Right forelimb (tissue), 1 donor: ENCODE measurements around the gene SARM1.
"Not testable (repeated sequence)": the region's sequence is repeated elsewhere in the genome, so short reads cannot be mapped to it uniquely, and the experiment has no call there.

ENCODE experiments used
- DNase-seq: peaks from one replicate; pipeline ENCODE4 v3.0.0-alpha.2; 2018

SARM1 gene

GRCh38 chr17:28371245-28372202 is at the start of gene SARM1:
Gene SARM1, plus strand, starts transcription at chr17:28371694. Its CDS starts 339 bp downstream, at chr17:28372033.
- peak; percentile 85 for DNase-seq

- DNase-seq, result no peak
These were observed 47.2 kb upstream of the SARM1 start for GRCh38 chr17:28324267-28324745.

DNA sequence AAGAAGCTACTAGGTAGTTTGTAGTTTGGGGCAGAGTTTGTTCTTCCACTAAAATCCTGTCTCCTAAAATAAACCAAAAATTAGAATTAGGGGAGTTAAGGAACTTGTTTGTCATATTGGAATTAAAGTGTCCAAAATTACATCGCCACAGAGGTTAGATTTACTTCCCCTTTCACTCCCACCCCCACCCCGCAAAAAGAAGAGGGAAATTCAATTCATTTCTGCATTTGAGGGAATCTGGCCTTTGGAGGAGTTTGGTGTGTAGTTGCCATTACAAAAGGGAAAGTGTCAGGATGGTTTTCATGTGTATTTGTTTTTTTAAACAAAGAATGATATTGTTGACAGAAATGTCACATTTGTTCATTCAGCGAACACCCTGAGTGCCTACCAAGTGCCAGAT is 46.7 kb upstream of the SARM1 start:
- no peak for DNase-seq

- DNase-seq, result no peak
These were observed 46.3 kb upstream of the SARM1 start for GRCh38 chr17:28325211-28325610.

- no peak for DNase-seq
These were observed 45.4 kb upstream of the SARM1 start for GRCh38 chr17:28326114-28326513.

DNA sequence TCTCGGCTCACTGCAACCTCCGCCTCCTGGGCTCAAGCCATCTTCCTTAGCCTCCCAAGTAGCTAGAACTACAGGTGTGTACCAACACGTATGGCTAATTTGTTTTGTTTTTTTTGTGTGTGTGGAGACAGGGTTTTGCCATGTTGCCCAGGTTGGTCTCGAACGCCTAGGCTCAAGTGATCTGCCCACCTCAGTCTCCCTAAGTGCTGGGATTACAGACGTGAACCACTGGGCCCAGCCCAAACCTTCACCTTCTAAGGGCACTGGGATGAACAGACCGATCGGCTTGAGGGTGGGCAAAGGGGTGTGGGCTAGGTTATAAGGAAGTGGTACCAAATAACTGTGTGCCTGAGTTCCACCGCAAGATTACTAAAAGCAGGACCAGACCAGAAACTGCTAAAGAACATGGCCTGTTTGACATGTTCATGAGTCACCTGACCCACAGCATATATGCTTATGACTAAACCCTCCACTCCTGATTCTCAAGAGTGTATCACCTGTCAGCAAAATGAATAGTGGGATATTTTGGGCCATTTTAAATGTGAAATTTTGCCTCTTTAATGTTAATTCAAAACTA is 44.4 kb upstream of the SARM1 start:
- DNase-seq, result no peak

DNA sequence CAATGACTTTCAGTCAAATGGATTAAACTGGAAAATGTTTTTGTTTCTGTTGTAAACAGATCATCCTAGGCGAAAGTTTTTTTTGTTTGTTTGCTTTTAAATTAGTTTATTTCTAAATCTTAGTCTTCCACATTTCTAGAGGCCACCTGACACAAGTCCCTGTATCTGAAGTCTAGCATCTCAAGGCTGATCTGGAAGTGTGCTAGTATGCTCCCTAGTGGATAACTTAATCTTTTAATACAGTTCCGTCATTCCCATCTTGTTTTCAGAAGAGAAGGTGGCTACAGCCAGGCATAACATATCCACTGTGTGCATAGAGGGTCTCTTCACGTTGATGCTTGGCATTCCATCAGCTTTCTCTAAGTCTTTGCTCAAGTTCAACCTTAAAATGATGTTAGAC is 43.8 kb upstream of the SARM1 start:
- no peak for DNase-seq

- DNase-seq, result no peak
These were observed 43.2 kb upstream of the SARM1 start for GRCh38 chr17:28328325-28328724.

- no peak for DNase-seq
These were observed 40.8 kb upstream of the SARM1 start for GRCh38 chr17:28330671-28331070.

- no peak for DNase-seq
These were observed 39.5 kb upstream of the SARM1 start for GRCh38 chr17:28331891-28332420.

DNA sequence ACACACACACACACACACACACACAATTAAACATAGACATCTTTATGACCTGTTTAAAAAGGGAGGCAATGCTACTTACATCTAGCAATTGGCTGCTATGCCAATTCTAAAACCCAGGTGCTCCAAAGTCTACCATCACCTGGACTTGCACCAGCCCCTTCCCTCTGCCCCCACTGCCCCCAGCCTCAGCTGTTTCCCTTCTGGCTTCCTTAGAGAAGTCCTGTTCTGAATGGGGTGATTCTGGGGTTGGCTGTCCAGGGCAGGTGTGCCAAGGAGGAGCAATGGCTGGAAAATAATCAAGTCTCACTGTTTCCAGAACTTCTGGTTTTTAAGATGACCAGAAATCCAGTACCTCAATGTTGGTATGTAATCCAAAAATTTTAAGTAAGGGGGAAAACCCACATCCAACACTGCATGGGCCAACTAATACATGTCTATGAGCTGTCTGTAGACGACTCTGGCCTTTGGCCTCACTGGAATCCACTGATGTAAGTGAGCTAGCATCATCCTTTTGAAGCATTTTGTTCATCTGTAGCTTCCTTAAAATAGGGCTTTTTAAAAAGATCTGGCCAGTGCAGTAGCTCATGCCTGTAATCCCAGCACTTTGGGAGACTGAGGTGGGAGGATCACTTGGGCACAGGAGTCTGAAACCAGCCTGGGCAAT is 38.3 kb upstream of the SARM1 start:
- no peak for DNase-seq

DNA sequence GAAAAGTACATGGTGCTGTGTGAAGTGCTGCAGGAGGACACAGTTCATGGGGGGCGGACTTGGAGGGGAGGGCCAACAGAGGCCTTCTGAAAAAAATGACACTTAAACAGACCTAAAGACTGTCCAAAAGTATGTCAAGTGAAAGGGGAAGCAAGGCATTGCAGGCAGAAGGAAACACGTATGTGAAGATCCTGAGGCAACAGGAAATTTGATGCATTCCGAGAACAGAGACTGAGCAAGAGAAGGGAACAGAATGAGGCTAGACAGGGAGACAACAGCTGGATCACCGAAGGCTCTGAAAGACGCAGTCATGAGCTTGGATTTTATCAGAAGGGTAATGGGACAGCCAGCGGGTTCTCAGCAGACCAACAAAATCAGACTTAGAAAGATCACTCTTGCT is 37.3 kb upstream of the SARM1 start:
- no peak for DNase-seq

DNA sequence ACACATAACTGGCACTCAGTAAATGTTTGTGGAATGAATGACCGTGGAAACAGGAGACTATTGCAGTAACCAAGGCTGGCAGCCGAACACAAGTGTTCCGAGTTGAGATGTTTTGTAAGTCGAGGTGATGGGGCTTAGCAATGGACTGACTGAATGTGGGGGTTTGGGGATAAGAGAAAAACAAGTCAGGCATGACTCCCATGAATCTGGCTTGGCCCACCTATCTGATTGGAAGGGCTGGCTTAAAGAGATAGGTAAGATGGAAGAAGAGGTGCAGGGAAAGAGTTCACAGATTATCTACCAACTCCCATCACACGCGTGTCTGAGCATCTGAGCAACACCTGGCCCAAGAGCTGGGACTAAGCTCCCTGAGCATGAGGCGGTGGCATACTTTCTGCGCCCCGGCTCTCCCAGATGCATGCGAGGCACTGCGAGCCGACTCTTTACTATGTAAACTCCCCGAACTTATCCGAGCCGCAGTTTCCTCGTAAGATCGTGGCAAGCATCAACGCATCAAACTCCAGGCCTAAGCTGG is 36.8 kb upstream of the SARM1 start:
- no peak for DNase-seq

DNA sequence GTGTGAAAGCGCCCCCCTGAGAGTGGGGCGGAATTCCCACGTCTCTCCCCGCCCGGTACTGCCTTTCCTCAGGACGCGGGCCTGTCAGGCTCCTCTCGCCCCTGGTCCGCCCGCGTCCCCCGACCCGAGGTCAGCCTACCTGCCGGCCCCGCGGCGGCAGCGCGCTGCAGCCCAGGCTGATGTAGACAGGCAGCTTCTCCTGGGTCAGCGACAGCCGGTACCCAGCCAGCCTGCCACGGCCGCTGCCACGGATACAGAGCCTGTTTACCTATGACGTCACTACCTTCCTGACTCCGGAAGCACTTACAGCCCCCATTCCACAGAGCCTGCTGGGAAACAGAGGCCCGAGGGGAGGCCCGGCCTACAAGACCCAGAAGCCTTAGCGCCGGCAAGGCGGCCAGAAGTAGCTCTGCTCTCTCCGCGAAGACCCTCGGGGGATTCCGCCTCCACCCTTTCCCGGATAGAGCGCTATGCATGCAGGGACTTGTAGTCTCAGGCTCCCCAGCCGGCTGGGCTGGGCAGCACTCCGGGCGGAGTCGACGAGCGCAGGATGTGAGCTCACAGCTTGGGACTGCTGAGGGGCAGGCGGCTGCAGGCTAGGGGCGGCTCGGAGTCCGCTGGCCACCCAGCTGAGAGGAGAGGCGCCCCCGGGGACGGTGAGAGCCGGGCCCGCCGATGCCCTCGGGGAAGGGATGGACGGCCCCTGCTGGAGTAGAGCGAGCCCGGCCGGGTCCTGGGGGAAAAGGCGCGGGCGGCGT is 36.1 kb upstream of the SARM1 start, which contains the start of the genes IFT20 and TNFAIP1:
Gene IFT20 (minus strand): TSS at position 272 of the 758 bp plus-strand sequence. CDS start 3,487 bp downstream, outside the sequence.
Gene TNFAIP1 (plus strand): TSS at position 561 of the 758 bp plus-strand sequence. CDS start 3,761 bp downstream, outside the sequence.
- DNase-seq, result peak; percentile 99

DNA sequence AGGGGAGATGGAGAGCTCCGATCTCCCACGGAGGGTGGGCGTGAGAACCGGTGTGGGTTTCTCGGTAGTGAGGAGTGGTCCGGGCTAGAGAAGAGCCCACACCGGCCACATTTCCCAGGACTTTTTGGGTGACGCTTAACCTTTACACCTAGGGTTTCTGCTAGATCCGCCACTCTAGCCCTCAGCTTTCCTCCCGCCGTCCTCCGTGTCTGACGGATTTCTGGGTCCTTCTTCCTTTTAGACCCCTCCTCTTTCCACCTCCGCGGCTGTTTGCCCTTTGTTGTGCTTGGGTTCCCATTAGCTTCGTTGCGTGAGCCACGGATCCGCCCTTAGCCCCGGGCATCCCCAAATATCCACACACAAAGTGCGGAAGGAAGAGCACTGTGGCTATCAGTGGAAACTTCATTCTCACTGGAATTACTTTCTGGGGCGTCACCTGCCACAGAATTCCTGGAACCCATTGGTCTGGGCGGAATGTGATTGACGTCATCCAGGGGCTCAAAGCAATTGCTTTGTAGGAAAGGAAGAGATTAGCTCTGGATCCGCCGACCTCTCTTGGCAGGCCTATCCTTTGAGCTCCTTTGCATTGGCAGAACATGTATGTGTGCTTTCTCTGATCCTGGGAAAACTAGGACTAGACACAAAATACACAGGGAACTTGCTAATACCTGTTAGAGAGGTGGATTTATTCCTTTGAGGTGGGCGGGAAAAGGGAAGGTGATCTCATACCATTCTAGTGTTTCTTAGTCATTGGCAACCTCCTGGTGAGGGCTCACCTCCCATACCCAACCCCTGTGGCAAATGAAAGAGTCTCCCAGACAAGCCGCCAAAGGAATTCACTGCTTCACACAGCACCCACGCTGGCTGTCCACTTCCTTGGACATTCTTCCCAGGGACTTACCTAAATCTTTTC is 35.3 kb upstream of the SARM1 start:
- peak; percentile 65 for DNase-seq

GRCh38 chr17:28338056-28338768 is 33.3 kb upstream of the SARM1 start:
- no peak for DNase-seq

- DNase-seq, result not testable (repeated sequence)
These were observed 32.7 kb upstream of the SARM1 start for GRCh38 chr17:28338769-28339212.

DNA sequence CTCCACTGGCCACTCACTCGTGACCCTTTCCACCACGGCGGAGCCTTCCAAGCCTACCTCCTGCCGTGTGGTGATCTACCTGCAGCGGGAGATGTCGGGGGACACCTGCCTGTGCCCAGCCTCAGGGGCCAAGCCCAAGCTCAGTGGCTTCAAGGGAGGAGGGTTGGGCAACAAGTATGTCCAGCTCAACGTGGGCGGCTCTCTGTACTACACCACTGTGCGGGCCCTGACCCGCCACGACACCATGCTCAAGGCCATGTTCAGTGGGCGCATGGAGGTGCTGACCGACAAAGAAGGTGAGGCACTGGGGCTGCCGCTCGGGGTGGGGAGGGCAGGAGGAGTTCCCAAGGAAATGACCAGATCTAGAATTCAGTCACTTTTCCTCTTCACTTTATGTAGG is 32.1 kb upstream of the SARM1 start:
- DNase-seq, result no peak

DNA sequence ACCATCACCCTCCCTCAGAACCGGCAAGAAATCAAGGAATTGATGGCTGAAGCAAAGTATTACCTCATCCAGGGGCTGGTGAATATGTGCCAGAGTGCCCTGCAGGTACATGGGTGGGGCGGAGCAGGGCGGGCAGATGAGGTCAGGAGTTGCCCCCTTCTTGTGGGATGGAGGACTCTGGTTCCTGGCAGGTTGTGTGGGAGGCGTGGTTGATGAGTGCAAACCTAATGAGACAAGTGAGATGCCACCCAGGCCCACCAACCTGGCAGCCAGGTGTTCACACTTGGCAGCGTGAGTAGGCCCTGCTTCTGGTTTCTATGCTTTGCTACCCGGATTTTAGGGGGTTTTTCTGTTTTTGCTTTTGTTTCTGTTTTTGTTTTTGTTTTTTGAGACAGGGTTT is 31.1 kb upstream of the SARM1 start:
- no peak for DNase-seq

DNA sequence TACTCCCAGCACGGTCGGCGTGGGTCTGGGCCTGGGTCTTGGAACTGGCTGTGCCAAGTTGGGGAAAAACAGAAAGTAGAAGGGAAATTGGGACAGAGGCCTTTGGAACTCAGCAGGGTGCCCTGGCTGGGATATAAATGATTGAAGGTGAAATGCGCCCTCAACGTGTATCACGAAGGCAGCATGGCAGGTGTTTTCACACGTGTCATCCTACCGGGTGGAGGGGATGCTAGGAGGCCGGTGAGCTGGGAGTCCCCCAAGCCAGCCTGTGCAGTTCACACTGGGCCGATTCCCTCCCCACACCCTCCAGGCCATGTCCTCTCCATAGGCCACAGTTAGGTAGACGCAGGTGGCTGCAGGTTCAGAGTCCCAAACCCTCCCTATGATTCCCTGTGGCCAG is 30.0 kb upstream of the SARM1 start:
- no peak for DNase-seq
